HepG2 (cell line): ENCODE measurements around the gene CDC34. TPM values are rescaled to one million over a fixed set of nuclear protein-coding genes. Genes with fewer than 3 reads are reported as not detected.

Source experiments
- HNF1B ChIP-seq: sonication (generic); formaldehyde crosslinking; IDR thresholded peaks from 2 replicates; pipeline ENCODE4 v1.5.1; 2020; ENCODE audit warnings: mild to moderate bottlenecking, moderate library complexity, missing genetic modification reagents
- IRX3 ChIP-seq: sonication (generic); formaldehyde crosslinking; IDR thresholded peaks from 2 replicates; pipeline ENCODE4 v1.8.1; 2023; ENCODE audit warnings: mild to moderate bottlenecking, low read depth, missing genetic modification reagents, borderline replicate concordance
- NFKB2 ChIP-seq: sonication (generic); formaldehyde crosslinking; IDR thresholded peaks from 2 replicates; pipeline ENCODE4 v1.4.0; 2020; ENCODE audit warnings: missing genetic modification reagents, borderline replicate concordance
- PRDM15 ChIP-seq: sonication (generic); formaldehyde crosslinking; IDR thresholded peaks from 2 replicates; pipeline ENCODE4 v1.4.0; 2020; ENCODE audit warnings: missing genetic modification reagents
- SCMH1 ChIP-seq: sonication (generic); formaldehyde crosslinking; IDR thresholded peaks from 2 replicates; pipeline ENCODE4 v1.9.0; 2021; ENCODE audit warnings: missing genetic modification reagents, mild to moderate bottlenecking, borderline replicate concordance
- TAF1 ChIP-seq: sonication (generic); formaldehyde crosslinking; IDR thresholded peaks from 2 replicates; pipeline ENCODE4 v1.4.0; 2020; ENCODE audit warnings: missing genetic modification reagents
- ZBTB40 ChIP-seq, 2 experiments: fragments of 450-650 bp in 1 of 2; sonication (generic) in 1 of 2; formaldehyde crosslinking in 1 of 2; IDR thresholded peaks; 2 replicates each; pipeline versions ENCODE4 v1.6.1 to v1.8.0; 2016 to 2022; ENCODE audit warnings: antibody characterized with exemption in 1 of 2, mild to moderate bottlenecking in 1 of 2, missing genetic modification reagents in 1 of 2
- ZNF251 ChIP-seq: sonication (generic); formaldehyde crosslinking; IDR thresholded peaks from 2 replicates; pipeline ENCODE4 v1.9.0; 2021; ENCODE audit warnings: mild to moderate bottlenecking, missing genetic modification reagents
- ZNF256 ChIP-seq: sonication (generic); formaldehyde crosslinking; conservative IDR thresholded peaks from 2 replicates; pipeline ENCODE4 v1.4.0; 2020; ENCODE audit warnings: missing genetic modification reagents
- ZNF550 ChIP-seq: sonication (generic); formaldehyde crosslinking; IDR thresholded peaks from 2 replicates; pipeline ENCODE4 v1.4.0; 2020; ENCODE audit warnings: mild to moderate bottlenecking, missing genetic modification reagents, borderline replicate concordance
- ZNF816 ChIP-seq: sonication (generic); formaldehyde crosslinking; IDR thresholded peaks from 2 replicates; pipeline ENCODE4 v1.8.0; 2022; ENCODE audit warnings: missing genetic modification reagents, mild to moderate bottlenecking, borderline replicate concordance
- polyA plus RNA-seq, 8 experiments: library from polyadenylated mRNA; depleted of rRNA in 3 of 8; stranded (reverse) in 7 of 8; unstranded in 1 of 8; fragments of >200 nt; fragmentation: Illumina TruSeq in 4 of 8; extraction: Trizol in 4 of 8; gene quantifications; 2 replicates each; pipeline versions ENCODE4 v1.2.1 to v1.2.3, GENCODE V29; 2011 to 2016; ENCODE audit warnings: low read depth in 4 of 8, missing spikeins in 1 of 8, mixed read lengths in 1 of 8; ENCODE audit not compliant: insufficient read depth in 1 of 8
- total RNA-seq, 5 experiments: library from RNA; depleted of rRNA; stranded (reverse); fragments of >200 nt; fragmentation: Illumina TruSeq; extraction: Trizol; gene quantifications; 2 replicates each; pipeline ENCODE4 v1.2.3, GENCODE V29; 2016; ENCODE audit warnings: low read depth in 1 of 5
- TF ChIP-seq, protein P1 (sequence below): IDR thresholded peaks from 2 replicates; pipeline ENCODE4 v1.6.1; 2016; ENCODE audit warnings: control low read depth

CDC34 gene
- total and polyA plus RNA-seq, 2 of the 13 experiments (the other 11 are each of a cell fraction or from before 2014, with no cell fraction given): 138 to 150 TPM

DNA sequence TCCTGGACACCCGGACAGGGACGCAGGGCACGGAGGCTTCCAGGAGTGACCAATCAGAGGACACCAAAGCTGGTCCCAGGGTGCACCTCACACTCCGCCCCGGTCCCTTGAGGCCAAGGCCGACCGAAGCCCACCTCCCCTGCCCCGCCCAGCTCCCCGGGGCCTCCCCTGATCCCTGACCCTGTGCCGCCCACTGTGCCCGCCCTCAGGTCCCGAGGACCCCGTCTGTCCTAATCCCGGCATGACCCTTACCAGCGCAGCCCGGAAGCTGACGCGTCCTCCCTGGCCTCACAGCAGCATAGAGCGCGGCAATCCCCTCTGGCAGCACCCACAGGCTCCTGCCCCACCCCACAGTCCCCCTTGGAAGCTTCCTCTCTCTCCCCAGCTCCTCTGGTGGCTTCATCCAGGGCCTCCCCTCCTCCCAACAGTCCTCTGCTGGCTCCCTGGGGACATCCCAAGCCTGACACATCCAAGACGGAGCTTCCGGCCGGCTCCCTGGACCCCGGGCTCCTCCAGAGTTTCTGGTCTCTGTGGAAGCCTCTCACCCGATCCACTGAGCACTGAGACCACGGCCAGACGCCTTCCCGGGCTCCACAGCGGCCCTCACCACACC is 7.4 kb upstream of the CDC34 start (continued):
- 0 out of 2 replicates have a peak, but pooled peaks have one; percentile 28 for TF ChIP-seq PRDM15
- no peak for TF ChIP-seq IRX3
- 0 out of 2 replicates have a peak, but pooled peaks have one; percentile 85 for TF ChIP-seq ZNF550
- TF ChIP-seq HNF1B (CRISPR knock-in tag): peak; percentile 79
- no peak for TF ChIP-seq ZNF251
- peak; percentile 63; the same call in 1 of the 2 replicates for TF ChIP-seq TAF1 (CRISPR knock-in tag)
- TF ChIP-seq, protein P1, sequence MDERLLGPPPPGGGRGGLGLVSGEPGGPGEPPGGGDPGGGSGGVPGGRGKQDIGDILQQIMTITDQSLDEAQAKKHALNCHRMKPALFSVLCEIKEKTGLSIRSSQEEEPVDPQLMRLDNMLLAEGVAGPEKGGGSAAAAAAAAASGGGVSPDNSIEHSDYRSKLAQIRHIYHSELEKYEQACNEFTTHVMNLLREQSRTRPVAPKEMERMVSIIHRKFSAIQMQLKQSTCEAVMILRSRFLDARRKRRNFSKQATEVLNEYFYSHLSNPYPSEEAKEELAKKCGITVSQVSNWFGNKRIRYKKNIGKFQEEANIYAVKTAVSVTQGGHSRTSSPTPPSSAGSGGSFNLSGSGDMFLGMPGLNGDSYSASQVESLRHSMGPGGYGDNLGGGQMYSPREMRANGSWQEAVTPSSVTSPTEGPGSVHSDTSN (CRISPR knock-in tag): no peak
- no peak for TF ChIP-seq ZNF256
- no peak for TF ChIP-seq ZBTB40 (IDR thresholded peaks at IDR 0.05)
- 0 out of 2 replicates have a peak, but pooled peaks have one; percentile 32 for TF ChIP-seq ZBTB40 (CRISPR knock-in tag; IDR thresholded peaks at IDR 0.05)
- TF ChIP-seq ZNF816 (CRISPR knock-in tag): no peak
- TF ChIP-seq NFKB2 (CRISPR knock-in tag): no peak
- TF ChIP-seq SCMH1 (CRISPR knock-in tag): no peak
